ENCODE measurements around the gene SERGEF. TPM values are rescaled to one million over a fixed set of nuclear protein-coding genes. Genes with fewer than 3 reads are reported as not detected.

The SERGEF gene
- total and polyA plus RNA-seq, 10 of the 15 experiments (the other 5 are each of a cell fraction or from before 2014, with no cell fraction given), result 14.6 to 27.8 (median 22.4) TPM

GRCh38 chr11:17774232-17775034, 238.4 kb downstream of the SERGEF start:
- no peak for DNase-seq (ENCODE audit: low read depth, low spot score)
- Histone ChIP-seq H3K9ac (ENCODE audit: control insufficient read depth, insufficient read depth, low read length) (no peak overlapping the region), H3K36me3 (ENCODE audit: control insufficient read depth in 2 of 2, insufficient read depth in 2 of 2, low read length in 1 of 2) (no peaks in the 10 kb centered on the region), H3K79me2 (ENCODE audit: control insufficient read depth, insufficient read depth, low read length) (no peaks in the 10 kb centered on the region), H3K9me3 (replicated peaks; ENCODE audit: control insufficient read depth, insufficient read depth, low read length) (no peaks in the 10 kb centered on the region), H4K20me1 (ENCODE audit: control insufficient read depth, insufficient read depth) (no peaks in the 10 kb centered on the region), H3K4me1 (ENCODE audit: control insufficient read depth, insufficient read depth, low read length) (no peaks in the 10 kb centered on the region), H3K4me3 (no peak overlapping the region), H3K27me3 (replicated peaks in 1 of 2; ENCODE audit: control insufficient read depth in 2 of 2, insufficient read depth in 2 of 2, low read length in 1 of 2) (no peaks in the 10 kb centered on the region), H3K27ac (ENCODE audit: control insufficient read depth, insufficient read depth) (no peak overlapping the region), H3K4me2 (ENCODE audit: control insufficient read depth, insufficient read depth) (no peak overlapping the region), H2AFZ (ENCODE audit: control insufficient read depth, low read depth, low read length) (no peak overlapping the region)
- no peak for ATAC-seq
- ChIA-PET SMC1A (ENCODE audit: uncharacterized antibody, unreplicated experiment) (no interaction called here), RAD21 (ENCODE audit: unreplicated experiment) (no interaction called here), CTCF (interaction anchor here (1.5 kb wide), 1 partner anchor 204 kb away, joined by 3 read pairs; no protein-coding TSS in a partner anchor), POLR2A (no interaction called here)
- intact Hi-C loops (cut with micrococcal nuclease; ENCODE audit: unreplicated experiment), result no loop called here
- WGBS (ENCODE audit: insufficient coverage, insufficient replicate concordance, low lambda C conversion rate, missing lambda C conversion rate), result 46% methylated on average over 12 of the region's 12 CpGs
- FAIRE-seq, result no peak
- in situ Hi-C loops (cut with MboI), result no loop called here
- no TSS peak for BruUV-seq (replicated peaks)
- TF ChIP-seq SIN3A (IDR thresholded peaks at IDR 0.05; ENCODE audit: low read depth, low read length) (no peak), ZBTB11 (CRISPR knock-in tag; IDR thresholded peaks at IDR 0.05) (no peak), ZBTB4 (CRISPR knock-in tag; IDR thresholded peaks at IDR 0.05) (no peak), BACH1 (IDR thresholded peaks at IDR 0.05; ENCODE audit: borderline replicate concordance) (no peak), EP300 (IDR thresholded peaks at IDR 0.05; ENCODE audit: borderline replicate concordance in 1 of 2, control insufficient read depth in 1 of 2, low read depth in 2 of 2, low read length in 2 of 2) (no peak), TCF7 (IDR thresholded peaks at IDR 0.05; ENCODE audit: borderline replicate concordance) (no peak), CREB1 (IDR thresholded peaks at IDR 0.05; ENCODE audit: low read depth) (no peak), ZZZ3 (IDR thresholded peaks at IDR 0.05; ENCODE audit: control insufficient read depth, insufficient read length, low read depth) (no peak), HDGF (IDR thresholded peaks at IDR 0.05) (no peak), ETV6 (conservative IDR thresholded peaks at IDR 0.05 in 1 of 2, IDR thresholded peaks at IDR 0.05 in 1 of 2; ENCODE audit: borderline replicate concordance in 1 of 2, low read depth in 1 of 2) (no peak), CEBPB (IDR thresholded peaks at IDR 0.05; ENCODE audit: borderline replicate concordance in 1 of 2, low read depth in 2 of 2, low read length in 2 of 2) (no peak)
- TF ChIP-seq, protein P1, sequence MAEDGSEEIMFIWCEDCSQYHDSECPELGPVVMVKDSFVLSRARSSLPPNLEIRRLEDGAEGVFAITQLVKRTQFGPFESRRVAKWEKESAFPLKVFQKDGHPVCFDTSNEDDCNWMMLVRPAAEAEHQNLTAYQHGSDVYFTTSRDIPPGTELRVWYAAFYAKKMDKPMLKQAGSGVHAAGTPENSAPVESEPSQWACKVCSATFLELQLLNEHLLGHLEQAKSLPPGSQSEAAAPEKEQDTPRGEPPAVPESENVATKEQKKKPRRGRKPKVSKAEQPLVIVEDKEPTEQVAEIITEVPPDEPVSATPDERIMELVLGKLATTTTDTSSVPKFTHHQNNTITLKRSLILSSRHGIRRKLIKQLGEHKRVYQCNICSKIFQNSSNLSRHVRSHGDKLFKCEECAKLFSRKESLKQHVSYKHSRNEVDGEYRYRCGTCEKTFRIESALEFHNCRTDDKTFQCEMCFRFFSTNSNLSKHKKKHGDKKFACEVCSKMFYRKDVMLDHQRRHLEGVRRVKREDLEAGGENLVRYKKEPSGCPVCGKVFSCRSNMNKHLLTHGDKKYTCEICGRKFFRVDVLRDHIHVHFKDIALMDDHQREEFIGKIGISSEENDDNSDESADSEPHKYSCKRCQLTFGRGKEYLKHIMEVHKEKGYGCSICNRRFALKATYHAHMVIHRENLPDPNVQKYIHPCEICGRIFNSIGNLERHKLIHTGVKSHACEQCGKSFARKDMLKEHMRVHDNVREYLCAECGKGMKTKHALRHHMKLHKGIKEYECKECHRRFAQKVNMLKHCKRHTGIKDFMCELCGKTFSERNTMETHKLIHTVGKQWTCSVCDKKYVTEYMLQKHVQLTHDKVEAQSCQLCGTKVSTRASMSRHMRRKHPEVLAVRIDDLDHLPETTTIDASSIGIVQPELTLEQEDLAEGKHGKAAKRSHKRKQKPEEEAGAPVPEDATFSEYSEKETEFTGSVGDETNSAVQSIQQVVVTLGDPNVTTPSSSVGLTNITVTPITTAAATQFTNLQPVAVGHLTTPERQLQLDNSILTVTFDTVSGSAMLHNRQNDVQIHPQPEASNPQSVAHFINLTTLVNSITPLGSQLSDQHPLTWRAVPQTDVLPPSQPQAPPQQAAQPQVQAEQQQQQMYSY (CRISPR knock-in tag; IDR thresholded peaks at IDR 0.05), result no peak
